ENCODE results near the gene NEDD1.

- TF ChIP-seq CTCF (IDR thresholded peaks at IDR 0.05; ENCODE audit: low read length) (no peak), EZH2 (IDR thresholded peaks at IDR 0.05; ENCODE audit: borderline replicate concordance, low read length) (no peak)
Measured at GRCh38 chr12:96994900-96995299, 87.8 kb downstream of the NEDD1 start.

Data from OCI-LY1 (cell line).